Right lobe of liver (tissue), 6 donors: ENCODE data around the gene KDM4B. TPM values are rescaled to one million over a fixed set of nuclear protein-coding genes. Genes with fewer than 3 reads are reported as not detected.

Source experiments
- ATAC-seq, 4 donors: fragments of 200-7000 bp; cut with Tn5 transposase; one replicate each; pipeline ENCODE4 v1.9.1; 2020; ENCODE audit warnings: mild to moderate bottlenecking in 4 of 4, moderate library complexity in 4 of 4
- DNase-seq, 3 donors: peaks; one replicate each; pipeline ENCODE4 v3.0.0-alpha.2; 2020
- H3K27ac ChIP-seq, 3 donors: fragments of 200-600 bp; one replicate each; pipeline ENCODE4 v1.8.0; 2022
- H3K27me3 ChIP-seq, 2 donors: fragments of 200-600 bp; one replicate each; pipeline ENCODE4 v1.8.0; 2022
- H3K36me3 ChIP-seq, 4 donors: fragments of 200-600 bp; sonication (generic) in 1 of 4; one replicate each; pipeline versions ENCODE4 v1.5.1 to v1.8.0; 2017 to 2022; ENCODE audit warnings: control low read depth in 1 of 4
- H3K4me1 ChIP-seq, 4 donors: fragments of 200-600 bp; sonication (generic) in 1 of 4; one replicate each; pipeline versions ENCODE4 v1.5.1 to v1.8.0; 2017 to 2022; ENCODE audit warnings: control low read depth in 1 of 4
- H3K4me3 ChIP-seq, 3 donors: fragments of 200-600 bp; one replicate each; pipeline ENCODE4 v1.8.0; 2022
- H3K9me3 ChIP-seq, 4 donors: fragments of 200-600 bp; sonication (generic) in 1 of 4; one replicate each; pipeline versions ENCODE4 v1.5.1 to v1.8.0; 2017 to 2022; ENCODE audit warnings: control low read depth in 1 of 4
- POLR2A ChIP-seq: fragments of 450-650 bp; IDR thresholded peaks from one replicate; pipeline ENCODE4 v1.6.1; 2017; ENCODE audit warnings: antibody characterized with exemption, mild to moderate bottlenecking
- WGBS: methylation state at CpG from one replicate; pipeline ENCODE4 v1.1.6; 2018; ENCODE audit warnings: low coverage, low lambda C conversion rate; ENCODE audit not compliant: insufficient coverage; ENCODE audit errors: missing lambda C conversion rate; 5-methylcytosine and 5-hydroxymethylcytosine counted together
- intact Hi-C, 2 donors: fragments of 100-400 bp; cut with DNase I; formaldehyde crosslinking; loops; one replicate each; pipeline versions ENCODE4 v1.11.2 to v1.14.1; 2022
- total RNA-seq, 6 experiments: library from RNA; depleted of rRNA in 2 of 6; stranded (reverse); fragments of >200 nt in 2 of 6; fragmentation: NEBNext Ultra II Directional in 3 of 6; extraction: Animal tissue kit (Norgen Biotek cat#: 25700) in 3 of 6; gene quantifications; one replicate each; pipeline versions ENCODE4 v1.1.0 to v1.2.4, GENCODE V29; 2016 to 2023
- TF ChIP-seq, protein P1 (sequence below), 4 donors: fragments of 200-600 bp in 3 of 4; fragments of 450-650 bp in 1 of 4; IDR thresholded peaks; one replicate each; pipeline versions ENCODE4 v1.5.1 to v1.8.0; 2016 to 2022; ENCODE audit warnings: antibody characterized with exemption in 4 of 4, mild to moderate bottlenecking in 2 of 4
- donor health status: DM: no; HTN: yes; CAD: no.
- donor health status: DM: no; HTN: no; CAD: no.
- donor health status: DM: no; HTN: no; CAD: no.
- donor health status: DM: no; HTN: yes; CAD: no.
- donor health status: DM: no; HTN: yes; CAD: no.

The KDM4B gene
- total RNA-seq, 6 experiments from 2014 or later = 14.2 to 36.9 (median 29.1) TPM

DNA sequence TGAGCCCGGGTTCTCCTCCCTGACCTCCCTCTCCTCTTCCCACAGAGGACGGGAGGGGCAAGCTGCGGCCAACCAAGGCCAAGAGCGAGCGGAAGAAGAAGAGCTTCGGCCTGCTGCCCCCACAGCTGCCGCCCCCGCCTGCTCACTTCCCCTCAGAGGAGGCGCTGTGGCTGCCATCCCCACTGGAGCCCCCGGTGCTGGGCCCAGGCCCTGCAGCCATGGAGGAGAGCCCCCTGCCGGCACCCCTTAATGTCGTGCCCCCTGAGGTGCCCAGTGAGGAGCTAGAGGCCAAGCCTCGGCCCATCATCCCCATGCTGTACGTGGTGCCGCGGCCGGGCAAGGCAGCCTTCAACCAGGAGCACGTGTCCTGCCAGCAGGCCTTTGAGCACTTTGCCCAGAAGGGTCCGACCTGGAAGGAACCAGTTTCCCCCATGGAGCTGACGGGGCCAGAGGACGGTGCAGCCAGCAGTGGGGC, 162.2 kb downstream of the KDM4B start:
- ATAC-seq (no peak), DNase-seq (no peak)
- H3K27ac ChIP-seq = no peak overlapping the region
- H3K27me3 ChIP-seq = no peaks in the 10 kb centered on the region
- TF ChIP-seq, protein P1, sequence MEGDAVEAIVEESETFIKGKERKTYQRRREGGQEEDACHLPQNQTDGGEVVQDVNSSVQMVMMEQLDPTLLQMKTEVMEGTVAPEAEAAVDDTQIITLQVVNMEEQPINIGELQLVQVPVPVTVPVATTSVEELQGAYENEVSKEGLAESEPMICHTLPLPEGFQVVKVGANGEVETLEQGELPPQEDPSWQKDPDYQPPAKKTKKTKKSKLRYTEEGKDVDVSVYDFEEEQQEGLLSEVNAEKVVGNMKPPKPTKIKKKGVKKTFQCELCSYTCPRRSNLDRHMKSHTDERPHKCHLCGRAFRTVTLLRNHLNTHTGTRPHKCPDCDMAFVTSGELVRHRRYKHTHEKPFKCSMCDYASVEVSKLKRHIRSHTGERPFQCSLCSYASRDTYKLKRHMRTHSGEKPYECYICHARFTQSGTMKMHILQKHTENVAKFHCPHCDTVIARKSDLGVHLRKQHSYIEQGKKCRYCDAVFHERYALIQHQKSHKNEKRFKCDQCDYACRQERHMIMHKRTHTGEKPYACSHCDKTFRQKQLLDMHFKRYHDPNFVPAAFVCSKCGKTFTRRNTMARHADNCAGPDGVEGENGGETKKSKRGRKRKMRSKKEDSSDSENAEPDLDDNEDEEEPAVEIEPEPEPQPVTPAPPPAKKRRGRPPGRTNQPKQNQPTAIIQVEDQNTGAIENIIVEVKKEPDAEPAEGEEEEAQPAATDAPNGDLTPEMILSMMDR (IDR thresholded peaks at IDR 0.05) = no peak
- TF ChIP-seq POLR2A = no peak
- H3K4me3 ChIP-seq = no peak overlapping the region
- 64% methylated on average over 15 of the region's 21 CpGs for WGBS
- no peaks in the 10 kb centered on the region for H3K9me3 ChIP-seq
- no peaks in the 10 kb centered on the region for H3K4me1 ChIP-seq
- intact Hi-C loops = no loop called here
- H3K36me3 ChIP-seq = peaks cover 0 to 26% (median 6%) of the 10 kb centered on the region in 4 donors

DNA sequence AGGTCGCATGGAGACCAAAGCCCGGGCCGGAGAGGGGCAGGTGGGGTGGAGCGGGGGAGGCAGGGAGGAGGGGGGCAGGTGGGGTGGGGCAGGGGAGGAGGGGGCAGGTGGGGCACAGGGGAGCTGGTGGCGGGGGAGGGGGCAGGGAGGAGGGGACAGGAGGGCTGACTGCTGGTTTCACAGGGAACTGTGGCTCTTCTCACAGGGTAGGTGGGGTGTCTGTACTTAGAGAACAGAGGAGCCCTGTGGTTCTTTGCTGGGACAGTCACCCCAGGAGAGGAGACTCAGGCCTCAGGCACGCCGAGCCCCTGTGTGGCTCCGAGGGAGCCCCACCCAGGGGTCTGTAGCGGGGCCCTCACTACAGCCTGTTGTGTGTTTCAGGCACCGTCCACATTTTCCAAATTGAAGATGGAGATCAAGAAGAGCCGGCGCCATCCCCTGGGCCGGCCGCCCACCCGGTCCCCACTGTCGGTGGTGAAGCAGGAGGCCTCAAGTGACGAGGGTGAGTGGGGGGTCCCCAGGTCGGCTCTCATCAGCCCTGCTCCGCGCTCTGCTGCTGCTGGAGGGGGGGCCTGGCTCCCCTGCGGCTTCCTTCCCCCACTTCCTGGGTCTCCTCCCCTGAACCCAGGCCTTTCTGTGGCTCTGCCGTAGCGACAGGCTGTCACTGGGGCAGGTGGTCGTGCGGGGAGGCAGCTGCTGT, 162.7 kb downstream of the KDM4B start:
- Histone ChIP-seq H3K36me3 (peaks cover 0 to 26% (median 6%) of the 10 kb centered on the region in 4 donors), H3K27me3 (no peaks in the 10 kb centered on the region), H3K4me1 (no peaks in the 10 kb centered on the region), H3K4me3 (no peak overlapping the region), H3K27ac (no peak overlapping the region), H3K9me3 (no peaks in the 10 kb centered on the region)
- intact Hi-C loops = no loop called here
- TF ChIP-seq, protein P1 (IDR thresholded peaks at IDR 0.05) = no peak
- TF ChIP-seq POLR2A = no peak
- DNase-seq (no peak), ATAC-seq (no peak)
- 94% methylated on average over 7 of the region's 25 CpGs for WGBS

GRCh38 chr19:5132206-5132560, 163.3 kb downstream of the KDM4B start:
- TF ChIP-seq POLR2A = no peak
- TF ChIP-seq, protein P1 (IDR thresholded peaks at IDR 0.05) = no peak
- H3K27ac ChIP-seq = no peak overlapping the region
- H3K4me1 ChIP-seq = no peaks in the 10 kb centered on the region
- no peak overlapping the region for H3K4me3 ChIP-seq
- H3K27me3 ChIP-seq = no peaks in the 10 kb centered on the region
- WGBS = 60% methylated on average over 4 of the region's 8 CpGs
- ATAC-seq (no peak), DNase-seq (no peak)
- H3K36me3 ChIP-seq = peaks cover 0 to 28% (median 6%) of the 10 kb centered on the region in 4 donors
- no peaks in the 10 kb centered on the region for H3K9me3 ChIP-seq
- intact Hi-C loops = no loop called here

GRCh38 chr19:5132698-5133651, 164.1 kb downstream of the KDM4B start:
- intact Hi-C loops = no loop called here
- no peak for ATAC-seq
- H3K4me1 ChIP-seq = no peaks in the 10 kb centered on the region
- TF ChIP-seq, protein P1 (IDR thresholded peaks at IDR 0.05) = no peak
- TF ChIP-seq POLR2A = no peak
- H3K4me3 ChIP-seq = no peak overlapping the region
- no peak for DNase-seq
- no peak overlapping the region for H3K27ac ChIP-seq
- peaks cover 0 to 36% (median 6%) of the 10 kb centered on the region in 4 donors for H3K36me3 ChIP-seq
- H3K9me3 ChIP-seq = no peaks in the 10 kb centered on the region
- WGBS = 83% methylated on average over 1 of the region's 27 CpGs
- no peaks in the 10 kb centered on the region for H3K27me3 ChIP-seq
